Endothelial cell of umbilical vein (primary cell): ENCODE results near the gene PRDM16. TPM values are rescaled to one million over a fixed set of nuclear protein-coding genes. Genes with fewer than 3 reads are reported as not detected.

Experiments
- BruUV-seq: library from RNA; stranded (reverse); fragments of 400-500 nt; replicated peaks from 2 replicates; lab custom pipeline; 2021; lab: Mats Ljungman, UMichigan
- CTCF ChIA-PET: fragments of 300-600, 350-600 bp; sonication (Branson Sonifier 250); formaldehyde crosslinking; loops from one replicate; lab custom pipeline; 2021; ENCODE audit warnings: antibody characterized with exemption, inconsistent platforms; lab: Charles Lee
- POLR2A ChIA-PET: fragments of 300-600, 350-600 bp; sonication (Branson Sonifier 250); formaldehyde crosslinking; loops from one replicate; lab custom pipeline; 2021; ENCODE audit warnings: antibody characterized with exemption, inconsistent platforms; lab: Charles Lee
- DNase-seq: peaks from one replicate; pipeline ENCODE4 v3.0.0-alpha.2; 2011; ENCODE audit warnings: low read depth, low spot score
- FAIRE-seq: peaks from 2 replicates; lab custom pipeline; 2011; peaks lifted over from hg19 to GRCh38; lab: Jason Lieb, UNC
- H2AFZ ChIP-seq: 2 replicates; pipeline ENCODE4 v1.6.0; 2012; ENCODE audit warnings: low read depth, low read length, control low read depth, inconsistent platforms
- H3K27ac ChIP-seq: 2 replicates; pipeline ENCODE4 v1.5.1; 2011; ENCODE audit warnings: low read depth, mild to moderate bottlenecking, control low read depth, low read length, moderate library complexity; ENCODE audit not compliant: insufficient read depth
- H3K27me3 ChIP-seq, 2 experiments: 2 replicates each; pipeline versions ENCODE4 v1.6.0 to v1.6.1; 2011; ENCODE audit warnings: low read length in 2 of 2, mixed read lengths in 1 of 2; ENCODE audit not compliant: control insufficient read depth in 2 of 2, insufficient read depth in 2 of 2
- H3K36me3 ChIP-seq, 2 experiments: 2 replicates in 1 of 2; 3 replicates in 1 of 2; pipeline ENCODE4 v1.5.1; 2011; ENCODE audit warnings: low read length in 2 of 2, mild to moderate bottlenecking in 1 of 2, moderate library complexity in 1 of 2; ENCODE audit not compliant: control insufficient read depth in 2 of 2, insufficient read depth in 2 of 2; ENCODE audit errors: extremely low read depth in 1 of 2
- H3K4me1 ChIP-seq: 3 replicates; pipeline ENCODE4 v1.5.1; 2011; ENCODE audit warnings: mild to moderate bottlenecking, low read length; ENCODE audit not compliant: control insufficient read depth, insufficient read depth; ENCODE audit errors: extremely low read depth
- H3K4me2 ChIP-seq: 2 replicates; pipeline ENCODE4 v1.6.1; 2011; ENCODE audit warnings: low read length, control low read depth, mixed read lengths; ENCODE audit not compliant: insufficient read depth
- H3K4me3 ChIP-seq, 3 experiments: fragments of 200-600 bp in 1 of 3; sonication (generic), shearing (Covaris generic) in 1 of 3; replicated peaks in 1 of 3; 2 replicates each; pipeline ENCODE4 v1.5.1; 2011 to 2016; ENCODE audit warnings: control low read depth in 3 of 3, low read length in 3 of 3, mild to moderate bottlenecking in 2 of 3, inconsistent platforms in 1 of 3, low read depth in 1 of 3, moderate library complexity in 1 of 3; ENCODE audit not compliant: insufficient read depth in 1 of 3
- H3K79me2 ChIP-seq: 2 replicates; pipeline ENCODE4 v1.6.0; 2012; ENCODE audit warnings: low read length, inconsistent platforms; ENCODE audit not compliant: control insufficient read depth, insufficient read depth
- H3K9ac ChIP-seq: replicated peaks from 2 replicates; pipeline ENCODE3; 2011; ENCODE audit warnings: low read length, control low read depth; ENCODE audit not compliant: insufficient read depth; ENCODE audit errors: extremely low read depth
- H3K9me1 ChIP-seq: replicated peaks from 3 replicates; pipeline ENCODE4 v1.6.0; 2011; ENCODE audit warnings: mild to moderate bottlenecking, low read length; ENCODE audit not compliant: control insufficient read depth, insufficient read depth; ENCODE audit errors: extremely low read depth
- H3K9me3 ChIP-seq: replicated peaks from 2 replicates; pipeline ENCODE4 v1.5.1; 2012; ENCODE audit warnings: low read length, inconsistent platforms; ENCODE audit not compliant: control insufficient read depth, insufficient read depth
- H4K20me1 ChIP-seq: replicated peaks from 2 replicates; pipeline ENCODE3; 2011; ENCODE audit warnings: mild to moderate bottlenecking, low read length; ENCODE audit not compliant: control insufficient read depth, insufficient read depth; ENCODE audit errors: extremely low read depth
- EZH2 ChIP-seq: IDR thresholded peaks from 2 replicates; pipeline ENCODE4 v1.6.1; 2012; ENCODE audit warnings: borderline replicate concordance, low read depth, mild to moderate bottlenecking, moderate library complexity, low read length, inconsistent platforms; ENCODE audit not compliant: severe bottlenecking
- FOS ChIP-seq: IDR thresholded peaks from 2 replicates; pipeline ENCODE4 v1.6.1; 2011; ENCODE audit warnings: mild to moderate bottlenecking, low read length, moderate library complexity, borderline replicate concordance; ENCODE audit not compliant: insufficient read depth
- GATA2 ChIP-seq: IDR thresholded peaks from 2 replicates; pipeline ENCODE4 v1.7.0; 2011; ENCODE audit warnings: low read depth, mild to moderate bottlenecking, moderate library complexity, mixed read lengths, low read length; ENCODE audit not compliant: insufficient read length, insufficient read depth
- JUN ChIP-seq: IDR thresholded peaks from 2 replicates; pipeline ENCODE4 v1.6.1; 2011; ENCODE audit warnings: borderline replicate concordance, low read depth; ENCODE audit not compliant: insufficient read length, insufficient read depth
- MYC ChIP-seq: IDR thresholded peaks from one replicate; pipeline ENCODE4 v1.6.1; 2011; ENCODE audit warnings: mild to moderate bottlenecking, low read depth, low read length
- POLR2A ChIP-seq: IDR thresholded peaks from 2 replicates; pipeline ENCODE4 v1.6.1; 2012; ENCODE audit warnings: low read depth, mild to moderate bottlenecking, control low read depth, low read length
- POLR2AphosphoS5 ChIP-seq: IDR thresholded peaks from 2 replicates; pipeline ENCODE4 v1.6.1; 2012; ENCODE audit warnings: low read depth, mild to moderate bottlenecking, control low read depth, low read length, moderate library complexity; ENCODE audit not compliant: insufficient read depth
- dilution Hi-C: fragments of 300-500 bp; cut with MboI; formaldehyde crosslinking; loops from one replicate; pipeline ENCODE4 v1.15.0; 2019; ENCODE audit warnings: low sequenced_read_pairs; ENCODE audit not compliant: extremely low pct_ligation_motif_present
- intact Hi-C: fragments of 100-400 bp; cut with micrococcal nuclease; formaldehyde crosslinking; loops from one replicate; pipeline ENCODE4 v1.10.0; 2022
- polyA plus RNA-seq, 4 experiments: library from polyadenylated mRNA; depleted of rRNA in 3 of 4; stranded (reverse) in 3 of 4; unstranded in 1 of 4; fragments of >200 nt; gene quantifications; 2 replicates each; pipeline versions ENCODE4 v1.2.1 to v1.2.3, GENCODE V29; 2011 to 2012; ENCODE audit warnings: missing spikeins in 1 of 4
- total RNA-seq: library from RNA; stranded (reverse); gene quantifications from 2 replicates; pipeline ENCODE4 v1.2.3, GENCODE V29; 2021
- TF ChIP-seq, protein P1 (sequence below): IDR thresholded peaks from 2 replicates; pipeline ENCODE4 v1.6.1; 2011; ENCODE audit not compliant: insufficient read depth, insufficient read length
- TF ChIP-seq, protein P2 (sequence below), 2 donors: IDR thresholded peaks; 1 replicate in 1 of 2; 2 replicates in 1 of 2; pipeline ENCODE4 v1.5.1; 2011; ENCODE audit warnings: low read length in 2 of 2, mild to moderate bottlenecking in 2 of 2, moderate library complexity in 2 of 2, control low read depth in 1 of 2, inconsistent platforms in 1 of 2, low read depth in 1 of 2; ENCODE audit not compliant: insufficient read depth in 1 of 2; ENCODE audit errors: extremely low read depth in 1 of 2

The PRDM16 gene
- total and polyA plus RNA-seq, 2 donors (not counting 3 experiments of a cell fraction or from before 2014, with no cell fraction given), result not detected

DNA sequence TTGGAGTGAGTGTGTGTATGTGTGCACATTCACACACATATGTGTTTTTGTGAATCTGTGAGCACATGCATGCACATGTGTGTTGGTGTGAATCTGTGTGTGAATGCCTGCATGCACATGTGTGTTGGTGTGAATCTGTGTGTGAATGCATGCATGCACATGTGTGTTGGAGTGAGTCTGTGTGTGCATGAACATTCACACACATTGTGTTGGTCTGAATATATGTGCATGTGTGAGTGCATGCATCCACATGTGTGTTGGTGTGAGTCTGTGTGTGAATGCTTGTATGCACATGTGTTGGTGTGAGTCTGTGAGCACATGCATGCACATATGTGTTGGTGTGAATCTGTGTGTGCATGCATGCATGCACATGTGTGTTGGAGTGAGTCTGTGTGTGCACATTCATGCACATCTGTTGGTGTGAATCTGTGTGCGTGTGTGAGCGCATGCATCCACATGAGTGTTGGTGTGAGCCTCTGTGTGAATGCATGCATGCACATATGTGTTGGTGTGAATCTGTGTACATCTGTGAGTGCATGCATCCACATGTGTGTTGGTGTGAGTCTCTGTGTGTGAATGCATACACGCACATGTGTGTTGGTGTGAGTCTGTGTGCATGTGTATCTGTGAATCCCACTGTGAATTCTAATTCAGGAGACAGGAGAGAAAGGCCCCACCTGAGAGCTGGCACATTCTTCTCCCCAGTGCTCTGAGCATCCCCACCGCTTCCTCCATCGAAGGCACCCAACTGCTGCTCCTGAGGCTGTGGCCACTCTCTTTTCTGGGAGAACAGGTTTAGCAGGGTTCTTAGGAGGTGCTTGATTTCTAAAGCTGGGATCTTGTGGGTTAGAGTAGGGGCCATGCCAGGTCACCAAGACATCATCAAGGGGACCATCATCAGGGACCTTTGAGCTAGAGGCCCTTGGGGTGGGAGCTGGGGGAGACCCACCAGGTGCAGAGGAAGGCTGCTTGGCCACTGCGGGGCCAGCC is 267.9 kb downstream of the PRDM16 start:
- CTCF ChIA-PET, result no interaction called here
- H4K20me1 ChIP-seq, result no peaks in the 10 kb centered on the region
- no peaks in the 10 kb centered on the region for H3K36me3 ChIP-seq
- no peak overlapping the region for H3K9ac ChIP-seq
- no peaks in the 10 kb centered on the region for H3K9me1 ChIP-seq
- H3K4me3 ChIP-seq, result no peak overlapping the region
- H3K27me3 ChIP-seq, result no peaks in the 10 kb centered on the region
- no TSS peak for BruUV-seq
- FAIRE-seq, result no peak
- no peaks in the 10 kb centered on the region for H3K4me1 ChIP-seq
- POLR2A ChIA-PET, result no interaction called here
- H2AFZ ChIP-seq, result no peak overlapping the region
- H3K9me3 ChIP-seq, result peaks cover 4% of the 10 kb centered on the region
- no peak overlapping the region for H3K4me2 ChIP-seq
- TF ChIP-seq JUN (no peak), GATA2 (no peak), EZH2 (no peak), POLR2A (no peak), FOS (no peak), MYC (no peak), POLR2AphosphoS5 (no peak)
- TF ChIP-seq, protein P1, sequence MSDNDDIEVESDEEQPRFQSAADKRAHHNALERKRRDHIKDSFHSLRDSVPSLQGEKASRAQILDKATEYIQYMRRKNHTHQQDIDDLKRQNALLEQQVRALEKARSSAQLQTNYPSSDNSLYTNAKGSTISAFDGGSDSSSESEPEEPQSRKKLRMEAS, result no peak
- TF ChIP-seq, protein P2, sequence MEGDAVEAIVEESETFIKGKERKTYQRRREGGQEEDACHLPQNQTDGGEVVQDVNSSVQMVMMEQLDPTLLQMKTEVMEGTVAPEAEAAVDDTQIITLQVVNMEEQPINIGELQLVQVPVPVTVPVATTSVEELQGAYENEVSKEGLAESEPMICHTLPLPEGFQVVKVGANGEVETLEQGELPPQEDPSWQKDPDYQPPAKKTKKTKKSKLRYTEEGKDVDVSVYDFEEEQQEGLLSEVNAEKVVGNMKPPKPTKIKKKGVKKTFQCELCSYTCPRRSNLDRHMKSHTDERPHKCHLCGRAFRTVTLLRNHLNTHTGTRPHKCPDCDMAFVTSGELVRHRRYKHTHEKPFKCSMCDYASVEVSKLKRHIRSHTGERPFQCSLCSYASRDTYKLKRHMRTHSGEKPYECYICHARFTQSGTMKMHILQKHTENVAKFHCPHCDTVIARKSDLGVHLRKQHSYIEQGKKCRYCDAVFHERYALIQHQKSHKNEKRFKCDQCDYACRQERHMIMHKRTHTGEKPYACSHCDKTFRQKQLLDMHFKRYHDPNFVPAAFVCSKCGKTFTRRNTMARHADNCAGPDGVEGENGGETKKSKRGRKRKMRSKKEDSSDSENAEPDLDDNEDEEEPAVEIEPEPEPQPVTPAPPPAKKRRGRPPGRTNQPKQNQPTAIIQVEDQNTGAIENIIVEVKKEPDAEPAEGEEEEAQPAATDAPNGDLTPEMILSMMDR (IDR thresholded peaks at IDR 0.05; ENCODE audit: extremely low read depth in 1 of 2, insufficient read depth in 1 of 2, low read depth in 1 of 2, low read length in 2 of 2), result no peak
- no peaks in the 10 kb centered on the region for H3K79me2 ChIP-seq
- dilution Hi-C loops, result no loop called here
- intact Hi-C loops, result no loop called here
- DNase-seq, result no peak
- no peak overlapping the region for H3K27ac ChIP-seq
